Upper lobe of left lung (tissue), 6 donors: ENCODE data around the gene CCT6A. TPM values are rescaled to one million over a fixed set of nuclear protein-coding genes. Genes with fewer than 3 reads are reported as not detected.
"Not testable (repeated sequence)": the region's sequence is repeated elsewhere in the genome, so short reads cannot be mapped to it uniquely, and the experiment has no call there.

ENCODE experiments used
- ATAC-seq, 2 donors: fragments of 200-7000 bp; cut with Tn5 transposase; one replicate each; pipeline ENCODE4 v1.9.1; 2022; ENCODE audit warnings: mild to moderate bottlenecking in 2 of 2, moderate library complexity in 2 of 2; ENCODE audit not compliant: low FRiP score in 2 of 2
- DNase-seq, 2 donors: peaks; one replicate each; pipeline ENCODE4 v3.0.0-alpha.2; 2019 to 2020
- H3K27ac ChIP-seq, 4 donors: fragments of 200-600 bp; sonication (generic); one replicate each; pipeline ENCODE4 v1.5.1; 2016 to 2019
- H3K27me3 ChIP-seq, 4 donors: fragments of 200-600 bp; sonication (generic); one replicate each; pipeline ENCODE4 v1.5.1; 2017 to 2019
- H3K36me3 ChIP-seq, 4 donors: fragments of 200-600 bp; sonication (generic); one replicate each; pipeline ENCODE4 v1.5.1; 2016 to 2019
- H3K4me1 ChIP-seq, 4 donors: fragments of 200-600 bp; sonication (generic); one replicate each; pipeline ENCODE4 v1.5.1; 2018 to 2019
- H3K4me3 ChIP-seq, 4 donors: fragments of 200-600 bp; sonication (generic); one replicate each; pipeline ENCODE4 v1.5.1; 2017 to 2019; ENCODE audit warnings: mild to moderate bottlenecking in 2 of 4, moderate library complexity in 1 of 4
- H3K9me3 ChIP-seq, 4 donors: fragments of 200-600 bp; sonication (generic); one replicate each; pipeline ENCODE4 v1.5.1; 2018 to 2019
- EP300 ChIP-seq, 4 donors: sonication (generic); formaldehyde crosslinking; IDR thresholded peaks; one replicate each; pipeline ENCODE4 v1.5.1; 2017; ENCODE audit warnings: antibody characterized with exemption in 4 of 4, control low read depth in 2 of 4
- POLR2A ChIP-seq, 4 donors: fragments of 450-650 bp; IDR thresholded peaks; one replicate each; pipeline ENCODE4 v1.5.1; 2016 to 2017; ENCODE audit warnings: antibody characterized with exemption in 4 of 4, mild to moderate bottlenecking in 2 of 4
- POLR2AphosphoS5 ChIP-seq, 2 donors: sonication (generic); formaldehyde crosslinking; IDR thresholded peaks; one replicate each; pipeline ENCODE4 v1.5.1; 2017; ENCODE audit warnings: antibody characterized with exemption in 2 of 2
- WGBS, 2 donors: methylation state at CpG; one replicate each; pipeline ENCODE4 v1.1.5; 2017 to 2018; 5-methylcytosine and 5-hydroxymethylcytosine counted together
- total RNA-seq, 6 donors: library from RNA; depleted of rRNA in 4 of 6; stranded (reverse); fragments of >200 nt in 4 of 6; gene quantifications; one replicate each; pipeline versions ENCODE4 v1.1.0 to v1.2.1, GENCODE V29; 2016 to 2021
- TF ChIP-seq, protein P1 (sequence below), 6 experiments: fragments of 450-650 bp in 4 of 6; fragments of 200-600 bp in 2 of 6; sonication (generic) in 2 of 6; IDR thresholded peaks; one replicate each; pipeline ENCODE4 v1.5.1; 2016 to 2019; ENCODE audit warnings: antibody characterized with exemption in 6 of 6
- donor health status: DM: no; HTN: no; CAD: no; lungs with moderate emphysema.
- donor health status: DM: no; HTN: yes; CAD: no; lungs with severe emphysema.

Gene CCT6A
- total RNA-seq, 6 donors from 2014 or later, result 48.4 to 115 (median 67.6) TPM

- TF ChIP-seq EP300 (IDR thresholded peaks at IDR 0.05) (no peak), POLR2A (IDR thresholded peaks at IDR 0.05) (no peak), POLR2AphosphoS5 (IDR thresholded peaks at IDR 0.05) (no peak)
- TF ChIP-seq, protein P1, sequence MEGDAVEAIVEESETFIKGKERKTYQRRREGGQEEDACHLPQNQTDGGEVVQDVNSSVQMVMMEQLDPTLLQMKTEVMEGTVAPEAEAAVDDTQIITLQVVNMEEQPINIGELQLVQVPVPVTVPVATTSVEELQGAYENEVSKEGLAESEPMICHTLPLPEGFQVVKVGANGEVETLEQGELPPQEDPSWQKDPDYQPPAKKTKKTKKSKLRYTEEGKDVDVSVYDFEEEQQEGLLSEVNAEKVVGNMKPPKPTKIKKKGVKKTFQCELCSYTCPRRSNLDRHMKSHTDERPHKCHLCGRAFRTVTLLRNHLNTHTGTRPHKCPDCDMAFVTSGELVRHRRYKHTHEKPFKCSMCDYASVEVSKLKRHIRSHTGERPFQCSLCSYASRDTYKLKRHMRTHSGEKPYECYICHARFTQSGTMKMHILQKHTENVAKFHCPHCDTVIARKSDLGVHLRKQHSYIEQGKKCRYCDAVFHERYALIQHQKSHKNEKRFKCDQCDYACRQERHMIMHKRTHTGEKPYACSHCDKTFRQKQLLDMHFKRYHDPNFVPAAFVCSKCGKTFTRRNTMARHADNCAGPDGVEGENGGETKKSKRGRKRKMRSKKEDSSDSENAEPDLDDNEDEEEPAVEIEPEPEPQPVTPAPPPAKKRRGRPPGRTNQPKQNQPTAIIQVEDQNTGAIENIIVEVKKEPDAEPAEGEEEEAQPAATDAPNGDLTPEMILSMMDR (IDR thresholded peaks at IDR 0.05), result no peak
- no peaks in the 10 kb centered on the region for H3K27me3 ChIP-seq
- no peak overlapping the region for H3K4me3 ChIP-seq
- H3K36me3 ChIP-seq, result peaks cover 20 to 62% (median 47%) of the 10 kb centered on the region in 4 donors
- peaks cover 16 to 30% (median 19%) of the 10 kb centered on the region in 4 donors for H3K4me1 ChIP-seq
- H3K27ac ChIP-seq, result no peak overlapping the region
- H3K9me3 ChIP-seq, result no peaks in the 10 kb centered on the region
- no peak for ATAC-seq
- no peak for DNase-seq
- WGBS, 2 donors, result 84 to 91% methylated on average over 2 of the region's 2 CpGs
These were observed 2.4 kb downstream of the CCT6A start for GRCh38 chr7:56053993-56054392.

DNA sequence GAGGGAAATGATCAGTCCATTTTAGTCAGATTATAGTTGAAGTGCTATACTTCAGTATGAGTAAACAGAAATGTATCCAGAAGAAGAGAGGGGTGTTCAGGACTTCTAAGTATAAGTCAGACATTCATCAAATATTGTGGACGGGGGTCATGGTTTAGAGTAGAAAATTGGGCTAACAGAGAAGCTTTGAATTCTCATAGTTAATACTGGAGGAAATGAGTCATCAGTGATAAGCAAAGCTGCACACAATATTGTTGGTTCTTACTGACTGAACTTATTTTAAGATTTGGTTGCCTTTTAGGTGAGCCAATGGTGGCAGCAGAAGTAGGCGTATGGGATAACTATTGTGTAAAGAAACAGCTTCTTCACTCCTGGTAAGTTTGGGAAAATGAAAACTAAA, 10.8 kb downstream of the CCT6A start:
- DNase-seq (no peak), ATAC-seq (no peak)
- Histone ChIP-seq H3K4me3 (no peak overlapping the region), H3K27me3 (no peaks in the 10 kb centered on the region), H3K27ac (peak overlapping the region in 2 of 4 donors; percentile 18 to 32), H3K36me3 (peaks cover 22 to 60% (median 39%) of the 10 kb centered on the region in 4 donors), H3K9me3 (no peaks in the 10 kb centered on the region), H3K4me1 (peaks cover 8 to 16% (median 10%) of the 10 kb centered on the region in 4 donors)
- WGBS, 2 donors, result 76 to 85% methylated on average over 2 of the region's 2 CpGs
- TF ChIP-seq, protein P1 (IDR thresholded peaks at IDR 0.05), result no peak
- no peak for TF ChIP-seq POLR2AphosphoS5 (IDR thresholded peaks at IDR 0.05)
- TF ChIP-seq EP300 (IDR thresholded peaks at IDR 0.05), result no peak
- no peak for TF ChIP-seq POLR2A (IDR thresholded peaks at IDR 0.05)

DNA sequence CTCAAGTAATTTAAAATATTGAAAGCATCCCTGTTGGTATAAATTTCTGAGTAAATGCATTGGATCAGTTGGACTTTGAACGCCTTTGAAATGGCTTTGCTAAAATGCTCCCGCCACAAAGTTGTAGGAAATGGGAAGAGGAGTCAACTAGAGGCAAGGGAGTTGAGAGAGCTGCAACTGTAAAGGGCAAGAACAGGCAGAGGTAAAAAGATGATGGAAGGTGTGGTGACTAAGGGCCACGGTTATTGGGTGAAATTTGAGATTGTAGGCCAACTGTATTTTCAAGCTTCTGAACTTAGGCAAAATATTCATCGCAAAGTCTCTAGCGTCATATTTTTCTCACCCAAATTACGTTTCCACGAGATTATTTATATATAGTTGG, 11.9 kb downstream of the CCT6A start:
- H3K36me3 ChIP-seq, result peaks cover 13 to 52% (median 30%) of the 10 kb centered on the region in 4 donors

DNA sequence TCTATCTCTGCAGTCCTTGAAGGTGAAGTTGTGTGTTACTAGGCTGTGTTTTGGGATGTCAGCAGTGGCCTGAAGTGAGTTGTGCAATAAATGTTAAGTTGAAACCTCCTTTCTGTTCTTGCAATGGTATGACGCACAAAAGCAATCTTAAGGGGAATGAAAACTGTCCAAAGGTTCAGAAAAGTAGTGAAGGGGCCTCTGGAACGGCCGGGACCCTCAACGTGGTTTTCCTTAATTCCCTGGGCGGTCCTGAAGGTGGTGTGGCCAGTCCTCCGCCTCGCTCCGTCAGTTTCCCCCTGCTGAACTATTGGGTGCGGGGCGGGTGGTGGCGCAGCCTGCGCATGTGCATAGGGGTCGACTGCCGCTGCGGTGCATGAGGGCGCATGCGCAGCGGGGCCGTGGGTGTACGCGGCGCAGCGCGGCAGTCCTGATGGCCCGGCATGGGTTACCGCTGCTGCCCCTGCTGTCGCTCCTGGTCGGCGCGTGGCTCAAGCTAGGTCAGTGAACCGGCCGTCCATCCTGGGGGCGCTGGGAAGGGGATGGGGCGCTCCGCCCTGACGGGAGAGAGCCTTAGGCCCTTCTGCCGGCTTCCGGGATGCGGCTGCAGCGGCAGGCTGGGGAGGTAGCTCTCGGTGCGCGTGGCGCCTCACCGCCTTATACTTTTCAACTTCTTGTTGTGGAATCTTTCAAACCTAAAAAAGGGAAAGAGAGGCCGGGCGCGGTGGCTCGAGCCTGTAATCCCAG, 12.5 kb downstream of the CCT6A start, which contains the start of gene SUMF2:
TSS of gene SUMF2 (plus strand) at position 405 of the 744 bp plus-strand sequence. CDS start at position 431, 26 bp downstream.
- H3K27ac ChIP-seq, result peak within 1 kb of the TSS; percentile 87 to 94 (median 90)
- ATAC-seq (peak; percentile 98 to 99), DNase-seq (peak; percentile 94 to 98)
- peak; percentile 93 to 95 for TF ChIP-seq POLR2AphosphoS5 (IDR thresholded peaks at IDR 0.05)
- TF ChIP-seq, protein P1 (IDR thresholded peaks at IDR 0.05), result peak; percentile 17 to 51 (median 34)
- TF ChIP-seq EP300 (IDR thresholded peaks at IDR 0.05), result no peak
- TF ChIP-seq POLR2A (IDR thresholded peaks at IDR 0.05), result peak in 3 of 4 donors; percentile 82 to 94 (median 84)
- WGBS, 2 donors, result 1% methylated on average over 21 to 44 of the region's 49 CpGs
- peak within 1 kb of the TSS; percentile 71 to 97 (median 85) for H3K4me3 ChIP-seq
- peaks cover 12 to 52% (median 30%) of the 10 kb centered on the region in 4 donors for H3K36me3 ChIP-seq
- H3K4me1 ChIP-seq, result peaks cover 8 to 16% (median 10%) of the 10 kb centered on the region in 4 donors
- H3K9me3 ChIP-seq, result no peaks in the 10 kb centered on the region
- no peaks in the 10 kb centered on the region for H3K27me3 ChIP-seq

More for the DNA sequence above, 11.9 kb downstream of the CCT6A start:
- no peak for ATAC-seq
- DNase-seq, result no peak
- H3K9me3 ChIP-seq, result no peaks in the 10 kb centered on the region
- 73% methylated on average over 7 of the region's 7 CpGs for WGBS, 2 donors
- peak overlapping the region in 3 of 4 donors; percentile 71 to 87 (median 83) for H3K4me3 ChIP-seq
- H3K4me1 ChIP-seq, result peaks cover 8 to 16% (median 10%) of the 10 kb centered on the region in 4 donors
- no peaks in the 10 kb centered on the region for H3K27me3 ChIP-seq
- TF ChIP-seq EP300 (IDR thresholded peaks at IDR 0.05), result no peak
- TF ChIP-seq POLR2A (IDR thresholded peaks at IDR 0.05), result no peak
- no peak for TF ChIP-seq POLR2AphosphoS5 (IDR thresholded peaks at IDR 0.05)
- TF ChIP-seq, protein P1 (IDR thresholded peaks at IDR 0.05), result no peak
- peak overlapping the region; percentile 87 to 94 (median 90) for H3K27ac ChIP-seq

GRCh38 chr7:56066376-56066775, 14.8 kb downstream of the CCT6A start:
- H3K9me3 ChIP-seq, H3K4me3 ChIP-seq, H3K27me3 ChIP-seq, H3K27ac ChIP-seq, ATAC-seq: not testable (repeated sequence)
- DNase-seq, result peak in 1 of 2 donors; percentile 3
- 93 to 97% methylated on average over 13 of the region's 13 CpGs for WGBS, 2 donors
- Histone ChIP-seq H3K36me3 (peaks cover 11 to 53% (median 25%) of the 10 kb centered on the region in 4 donors), H3K4me1 (peaks cover 8 to 16% (median 10%) of the 10 kb centered on the region in 4 donors)
